Measurements from ENCODE around the gene USP6NL.

The USP6NL gene

DNA sequence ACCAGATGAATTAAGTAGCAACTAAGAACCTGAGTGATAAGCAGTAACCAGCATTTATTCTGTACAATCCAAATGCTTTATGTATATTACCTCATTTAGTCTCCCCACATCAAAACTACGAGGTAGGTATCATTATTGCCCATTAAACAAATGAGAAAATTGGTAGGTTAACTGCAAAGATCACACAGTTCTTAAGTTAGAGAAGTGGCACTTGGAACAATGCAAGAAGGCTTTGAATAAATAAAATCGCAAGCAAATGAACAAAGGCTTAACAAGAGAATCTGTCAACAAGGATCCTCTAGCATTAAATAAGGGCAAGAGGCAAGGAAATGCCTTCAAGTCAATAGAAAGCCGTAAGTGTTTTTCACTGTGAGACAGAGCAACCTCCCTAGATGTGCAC is 70.2 kb downstream of the USP6NL start:
- Histone ChIP-seq H3K4me1 (ENCODE audit: insufficient read depth, low read length) (no peaks in the 10 kb centered on the region), H3K27ac (ENCODE audit: low read length) (no peak overlapping the region), H3K9me3 (ENCODE audit: insufficient read depth, low read length, severe bottlenecking) (no peaks in the 10 kb centered on the region), H3K4me2 (ENCODE audit: insufficient read depth, low read length) (no peak overlapping the region), H3K36me3 (ENCODE audit: insufficient read depth, low read length) (no peaks in the 10 kb centered on the region), H3K9ac (ENCODE audit: low read depth, low read length) (no peak overlapping the region), H3K27me3 (ENCODE audit: insufficient read depth, low read length, poor library complexity) (no peaks in the 10 kb centered on the region), H4K20me1 (ENCODE audit: insufficient read depth, low read length) (peaks cover 17% of the 10 kb centered on the region; the same call in 1 of the 2 replicates), H3K4me3 (ENCODE audit: low read depth in 1 of 2, low read length in 2 of 2) (no peak overlapping the region), H2AFZ (ENCODE audit: low read depth, low read length) (no peak overlapping the region), H3K79me2 (ENCODE audit: insufficient read depth, low read length) (peaks cover 5% of the 10 kb centered on the region)
- no peak for ATAC-seq (ENCODE audit: insufficient read depth, low read depth)
- DNase-seq, result no peak
- TF ChIP-seq CTCF (IDR thresholded peaks at IDR 0.05; ENCODE audit: borderline replicate concordance, extremely low read depth, low read length, poor library complexity, severe bottlenecking) (no peak), EZH2 (IDR thresholded peaks at IDR 0.05; ENCODE audit: borderline replicate concordance, low read depth, low read length, severe bottlenecking) (no peak)

DNA sequence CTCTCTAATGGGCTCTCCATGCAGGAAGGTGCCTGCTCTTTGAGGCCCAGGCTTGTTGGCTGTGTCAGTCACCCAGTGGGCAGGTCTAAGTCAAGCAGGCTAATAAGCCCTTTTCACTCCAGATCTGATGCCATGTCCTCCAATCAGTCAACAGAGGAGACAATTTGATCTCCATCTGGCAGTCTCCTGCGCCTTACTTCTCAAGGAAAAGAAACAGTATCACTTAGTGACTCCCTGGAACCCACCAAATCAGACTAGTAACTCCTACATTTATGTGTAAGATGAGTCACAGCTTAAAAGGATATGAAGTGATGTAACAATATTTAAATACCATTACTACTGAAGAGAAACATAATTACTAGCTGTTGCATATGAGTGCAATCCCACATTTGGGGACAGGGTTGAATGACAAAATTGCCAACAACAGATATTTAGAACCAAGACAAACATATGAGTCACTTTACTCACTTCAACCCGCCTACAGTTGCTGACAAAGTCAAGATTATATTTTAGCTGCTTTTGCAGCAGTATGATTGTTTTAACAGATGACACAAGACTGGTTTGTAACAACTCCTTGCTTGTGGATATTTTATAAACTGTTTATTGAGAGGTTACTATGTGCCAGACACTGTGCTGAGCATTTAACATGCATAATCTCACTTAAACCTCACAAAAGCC is 72.1 kb downstream of the USP6NL start:
- H3K27me3 ChIP-seq (ENCODE audit: insufficient read depth, low read length, poor library complexity), result no peaks in the 10 kb centered on the region
- H2AFZ ChIP-seq (ENCODE audit: low read depth, low read length), result no peak overlapping the region
- H3K79me2 ChIP-seq (ENCODE audit: insufficient read depth, low read length), result peaks cover 6% of the 10 kb centered on the region
- H3K4me1 ChIP-seq (ENCODE audit: insufficient read depth, low read length), result no peaks in the 10 kb centered on the region
- no peaks in the 10 kb centered on the region for H3K9me3 ChIP-seq (ENCODE audit: insufficient read depth, low read length, severe bottlenecking)
- H4K20me1 ChIP-seq (ENCODE audit: insufficient read depth, low read length), result peaks cover 12% of the 10 kb centered on the region; the same call in 1 of the 2 replicates
- H3K4me3 ChIP-seq (ENCODE audit: low read depth in 1 of 2, low read length in 2 of 2), result no peak overlapping the region
- ATAC-seq (ENCODE audit: insufficient read depth, low read depth) (no peak; the same call in 2 of the 3 replicates), DNase-seq (no peak)
- no peaks in the 10 kb centered on the region for H3K36me3 ChIP-seq (ENCODE audit: insufficient read depth, low read length)
- no peak overlapping the region for H3K9ac ChIP-seq (ENCODE audit: low read depth, low read length)
- no peak overlapping the region for H3K4me2 ChIP-seq (ENCODE audit: insufficient read depth, low read length)
- H3K27ac ChIP-seq (ENCODE audit: low read length), result no peak overlapping the region
- TF ChIP-seq CTCF (IDR thresholded peaks at IDR 0.05; ENCODE audit: borderline replicate concordance, extremely low read depth, low read length, poor library complexity, severe bottlenecking) (no peak), EZH2 (IDR thresholded peaks at IDR 0.05; ENCODE audit: borderline replicate concordance, low read depth, low read length, severe bottlenecking) (no peak)

DNA sequence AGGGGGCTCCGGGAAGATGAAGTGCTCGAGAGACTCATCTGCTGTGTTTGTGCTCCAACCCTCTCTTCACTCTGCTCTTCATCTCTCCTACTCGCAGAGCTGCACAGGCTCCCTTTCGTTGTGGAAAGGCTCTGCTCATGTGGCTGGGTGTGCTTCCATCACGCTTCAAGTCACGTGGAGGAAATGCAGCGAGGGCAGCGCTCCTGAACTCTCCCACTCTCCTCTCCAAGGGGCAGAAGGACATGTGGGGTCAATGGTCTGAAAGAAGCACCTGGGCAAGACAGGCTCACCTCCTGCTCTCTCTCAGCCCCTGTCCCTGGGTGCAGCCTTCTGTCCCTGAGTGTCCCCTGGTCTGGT is 72.6 kb downstream of the USP6NL start:
- peaks cover 10% of the 10 kb centered on the region for H3K79me2 ChIP-seq (ENCODE audit: insufficient read depth, low read length)
- H3K27me3 ChIP-seq (ENCODE audit: insufficient read depth, low read length, poor library complexity), result no peaks in the 10 kb centered on the region
- no peak overlapping the region for H2AFZ ChIP-seq (ENCODE audit: low read depth, low read length)
- no peak overlapping the region for H3K4me3 ChIP-seq (ENCODE audit: low read depth in 1 of 2, low read length in 2 of 2)
- no peaks in the 10 kb centered on the region for H3K4me1 ChIP-seq (ENCODE audit: insufficient read depth, low read length)
- ATAC-seq (ENCODE audit: insufficient read depth, low read depth), result no peak
- H3K36me3 ChIP-seq (ENCODE audit: insufficient read depth, low read length), result no peaks in the 10 kb centered on the region
- TF ChIP-seq EZH2 (IDR thresholded peaks at IDR 0.05; ENCODE audit: borderline replicate concordance, low read depth, low read length, severe bottlenecking), result no peak
- TF ChIP-seq CTCF (IDR thresholded peaks at IDR 0.05; ENCODE audit: borderline replicate concordance, extremely low read depth, low read length, poor library complexity, severe bottlenecking), result no peak
- H4K20me1 ChIP-seq (ENCODE audit: insufficient read depth, low read length), result peaks cover 12% of the 10 kb centered on the region; the same call in 1 of the 2 replicates
- DNase-seq, result no peak
- no peak overlapping the region for H3K27ac ChIP-seq (ENCODE audit: low read length)
- H3K4me2 ChIP-seq (ENCODE audit: insufficient read depth, low read length), result no peak overlapping the region
- H3K9me3 ChIP-seq (ENCODE audit: insufficient read depth, low read length, severe bottlenecking), result no peaks in the 10 kb centered on the region
- no peak overlapping the region for H3K9ac ChIP-seq (ENCODE audit: low read depth, low read length)

All from DND-41 (cell line).